Testis (tissue), 3 donors: ENCODE results near the gene DMGDH. TPM values are rescaled to one million over a fixed set of nuclear protein-coding genes. Genes with fewer than 3 reads are reported as not detected.

ENCODE experiments used
- DNase-seq: peaks from one replicate; pipeline ENCODE4 v3.0.0-alpha.2; 2019
- H3K27ac ChIP-seq, 2 donors: fragments of 200-600 bp; sonication (generic); one replicate each; pipeline ENCODE4 v1.5.1; 2019
- H3K27me3 ChIP-seq: fragments of 200-600 bp; sonication (generic); one replicate; pipeline ENCODE4 v1.5.1; 2019
- H3K36me3 ChIP-seq: fragments of 200-600 bp; sonication (generic); one replicate; pipeline ENCODE4 v1.5.1; 2017; ENCODE audit warnings: low read depth; ENCODE audit errors: missing control alignments
- H3K4me1 ChIP-seq: fragments of 200-600 bp; sonication (generic); one replicate; pipeline ENCODE4 v1.5.1; 2019
- H3K4me3 ChIP-seq, 2 donors: fragments of 200-600 bp; sonication (generic); one replicate each; pipeline ENCODE4 v1.5.1; 2017 to 2019
- H3K9me3 ChIP-seq: fragments of 200-600 bp; sonication (generic); one replicate; pipeline ENCODE4 v1.5.1; 2017
- CTCF ChIP-seq, 3 experiments: fragments of 450-650 bp in 2 of 3; fragments of 200-600 bp in 1 of 3; sonication (generic) in 1 of 3; IDR thresholded peaks; one replicate each; pipeline ENCODE4 v1.5.1; 2016 to 2019; ENCODE audit warnings: antibody characterized with exemption in 3 of 3, mild to moderate bottlenecking in 2 of 3, moderate library complexity in 1 of 3
- POLR2A ChIP-seq: fragments of 450-650 bp; IDR thresholded peaks from one replicate; pipeline ENCODE4 v1.6.1; 2017; ENCODE audit warnings: antibody characterized with exemption, mild to moderate bottlenecking, moderate library complexity
- WGBS, 2 donors: methylation state at CpG; one replicate each; pipeline ENCODE4 v1.1.5; 2018; 5-methylcytosine and 5-hydroxymethylcytosine counted together
- intact Hi-C: fragments of 100-400 bp; cut with DNase I; formaldehyde crosslinking; loops from one replicate; pipeline ENCODE4 v1.15.1; 2023; ENCODE audit warnings: low total_unique reads
- polyA plus RNA-seq: library from polyadenylated mRNA; stranded (reverse); fragments of 350-450 nt; fragmentation: Illumina TruSeq; extraction: RNeasy Lipid Tissue Mini Kit (QIAGEN cat#74804); gene quantifications from one replicate; pipeline ENCODE4 v1.2.3, GENCODE V29; 2014; ENCODE audit warnings: low read depth, low replicate concordance; ENCODE audit not compliant: insufficient read depth
- total RNA-seq, 2 donors: library from RNA; depleted of rRNA; stranded (reverse); fragments of >200 nt; gene quantifications; one replicate each; pipeline ENCODE4 v1.2.3, GENCODE V29; 2016

The DMGDH gene
- total and polyA plus RNA-seq, 3 donors from 2014 or later: 3.8 to 18.0 (median 6.8) TPM

- no peak for TF ChIP-seq CTCF (IDR thresholded peaks at IDR 0.05)
- no peak for TF ChIP-seq POLR2A
- DNase-seq: no peak
- H3K36me3 ChIP-seq: no peaks in the 10 kb centered on the region
- intact Hi-C loops: no loop called here
- no peak overlapping the region for H3K4me3 ChIP-seq
- no peaks in the 10 kb centered on the region for H3K4me1 ChIP-seq
- no peak overlapping the region for H3K27ac ChIP-seq
- H3K27me3 ChIP-seq: no peaks in the 10 kb centered on the region
- H3K9me3 ChIP-seq: no peaks in the 10 kb centered on the region
- WGBS, 2 donors: 91 to 94% methylated on average over 2 of the region's 2 CpGs
Measured at GRCh38 chr5:79014631-79015030, 54.8 kb downstream of the DMGDH start.

DNA sequence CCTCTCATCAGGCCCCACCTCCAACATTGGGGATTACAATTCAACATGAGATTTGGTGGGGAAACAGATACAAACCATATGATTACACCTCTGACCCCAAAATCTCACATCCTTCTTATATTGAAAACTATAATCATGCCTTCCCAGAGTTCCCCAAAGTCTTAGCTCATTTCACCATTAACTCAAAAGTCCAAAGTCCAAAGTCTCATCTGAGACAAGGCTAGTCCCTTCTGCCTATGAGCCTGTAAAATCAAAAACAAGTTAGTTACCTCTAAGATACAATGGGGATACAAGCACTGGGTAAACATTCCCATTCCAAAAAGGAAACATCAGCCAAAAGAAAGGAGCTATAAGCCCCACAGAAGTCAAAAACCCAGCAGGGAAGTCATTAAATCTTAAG is 57.6 kb downstream of the DMGDH start:
- DNase-seq: no peak
- H3K27me3 ChIP-seq: no peaks in the 10 kb centered on the region
- intact Hi-C loops: no loop called here
- TF ChIP-seq POLR2A: no peak
- no peak for TF ChIP-seq CTCF (IDR thresholded peaks at IDR 0.05)
- no peak overlapping the region for H3K4me3 ChIP-seq
- no peaks in the 10 kb centered on the region for H3K4me1 ChIP-seq
- H3K9me3 ChIP-seq: no peaks in the 10 kb centered on the region
- H3K27ac ChIP-seq: no peak overlapping the region
- H3K36me3 ChIP-seq: no peaks in the 10 kb centered on the region

- intact Hi-C loops: no loop called here
- H3K4me3 ChIP-seq: no peak overlapping the region
- no peak overlapping the region for H3K27ac ChIP-seq
- 88 to 96% methylated on average over 1 of the region's 1 CpG for WGBS, 2 donors
- no peaks in the 10 kb centered on the region for H3K27me3 ChIP-seq
- no peaks in the 10 kb centered on the region for H3K36me3 ChIP-seq
- H3K9me3 ChIP-seq: no peaks in the 10 kb centered on the region
- DNase-seq: no peak
- TF ChIP-seq CTCF (IDR thresholded peaks at IDR 0.05) (no peak), POLR2A (no peak)
- H3K4me1 ChIP-seq: no peaks in the 10 kb centered on the region
Measured at GRCh38 chr5:79011219-79011836, 58.1 kb downstream of the DMGDH start.

DNA sequence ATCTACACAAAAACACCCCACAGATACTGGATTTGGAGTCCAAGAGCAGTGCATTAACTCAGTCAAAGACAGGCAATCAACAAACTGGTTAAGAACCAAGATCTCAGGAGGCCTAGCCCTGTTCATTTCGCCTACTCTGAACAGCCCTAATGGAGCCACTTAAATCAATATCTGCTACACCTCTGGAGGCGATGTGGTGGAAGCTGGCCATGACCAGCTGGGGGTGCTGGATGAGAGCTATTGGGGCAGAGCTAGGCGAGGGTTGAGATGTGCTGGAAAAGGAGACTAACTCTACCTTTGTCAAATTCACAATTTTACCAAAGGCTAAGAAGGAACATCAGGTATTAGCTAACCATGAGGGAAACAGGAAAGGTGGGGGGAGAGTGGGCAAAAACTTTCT is 61.1 kb downstream of the DMGDH start:
- Histone ChIP-seq H3K4me3 (no peak overlapping the region), H3K4me1 (no peaks in the 10 kb centered on the region), H3K27me3 (no peaks in the 10 kb centered on the region), H3K9me3 (no peaks in the 10 kb centered on the region), H3K36me3 (no peaks in the 10 kb centered on the region), H3K27ac (no peak overlapping the region)
- 33 to 99% methylated on average over 3 of the region's 3 CpGs for WGBS, 2 donors
- TF ChIP-seq CTCF (IDR thresholded peaks at IDR 0.05) (no peak), POLR2A (no peak)
- intact Hi-C loops: no loop called here
- no peak for DNase-seq

- no peaks in the 10 kb centered on the region for H3K36me3 ChIP-seq
- no peak for TF ChIP-seq CTCF (IDR thresholded peaks at IDR 0.05)
- TF ChIP-seq POLR2A: no peak
- no peaks in the 10 kb centered on the region for H3K4me1 ChIP-seq
- no peaks in the 10 kb centered on the region for H3K27me3 ChIP-seq
- no peaks in the 10 kb centered on the region for H3K9me3 ChIP-seq
- WGBS, 2 donors: 79 to 92% methylated on average over 3 of the region's 3 CpGs
- intact Hi-C loops: no loop called here
- no peak overlapping the region for H3K4me3 ChIP-seq
- no peak for DNase-seq
- no peak overlapping the region for H3K27ac ChIP-seq
Measured at GRCh38 chr5:79007872-79008271, 61.6 kb downstream of the DMGDH start.
